SK-MEL-5 (cell line): ENCODE data around the gene NCAM1. TPM values are rescaled to one million over a fixed set of nuclear protein-coding genes. Genes with fewer than 3 reads are reported as not detected.
A peak's percentile ranks its signal among the peaks of the same experiment; 100 is the strongest.

Experiments
- DNase-seq: peaks from one replicate; pipeline ENCODE4 v3.0.0-alpha.2; 2016; ENCODE audit warnings: low read depth, low spot score
- in situ Hi-C: cut with HindIII; loops from 2 replicates; pipeline ENCODE4 v1.10.0; 2016; ENCODE audit warnings: low sequenced_read_pairs, high pct_unique_total_duplicates, low pct_unique_long_range_greater_than_20kb
- total RNA-seq: library from RNA; depleted of rRNA; stranded (reverse); fragments of >200 nt; shearing (Covaris generic); gene quantifications from 2 replicates; pipeline ENCODE4 v1.2.3, GENCODE V29; 2014

The NCAM1 gene
- total RNA-seq, 1 experiment from 2014 or later: not detected

GRCh38 chr11:113001709-113002108, 40.5 kb downstream of the NCAM1 start:
- no peak for DNase-seq
- in situ Hi-C loops: no loop called here

- in situ Hi-C loops: no loop called here
- no peak for DNase-seq
Measured at GRCh38 chr11:113006896-113007445, 45.8 kb downstream of the NCAM1 start.

DNA sequence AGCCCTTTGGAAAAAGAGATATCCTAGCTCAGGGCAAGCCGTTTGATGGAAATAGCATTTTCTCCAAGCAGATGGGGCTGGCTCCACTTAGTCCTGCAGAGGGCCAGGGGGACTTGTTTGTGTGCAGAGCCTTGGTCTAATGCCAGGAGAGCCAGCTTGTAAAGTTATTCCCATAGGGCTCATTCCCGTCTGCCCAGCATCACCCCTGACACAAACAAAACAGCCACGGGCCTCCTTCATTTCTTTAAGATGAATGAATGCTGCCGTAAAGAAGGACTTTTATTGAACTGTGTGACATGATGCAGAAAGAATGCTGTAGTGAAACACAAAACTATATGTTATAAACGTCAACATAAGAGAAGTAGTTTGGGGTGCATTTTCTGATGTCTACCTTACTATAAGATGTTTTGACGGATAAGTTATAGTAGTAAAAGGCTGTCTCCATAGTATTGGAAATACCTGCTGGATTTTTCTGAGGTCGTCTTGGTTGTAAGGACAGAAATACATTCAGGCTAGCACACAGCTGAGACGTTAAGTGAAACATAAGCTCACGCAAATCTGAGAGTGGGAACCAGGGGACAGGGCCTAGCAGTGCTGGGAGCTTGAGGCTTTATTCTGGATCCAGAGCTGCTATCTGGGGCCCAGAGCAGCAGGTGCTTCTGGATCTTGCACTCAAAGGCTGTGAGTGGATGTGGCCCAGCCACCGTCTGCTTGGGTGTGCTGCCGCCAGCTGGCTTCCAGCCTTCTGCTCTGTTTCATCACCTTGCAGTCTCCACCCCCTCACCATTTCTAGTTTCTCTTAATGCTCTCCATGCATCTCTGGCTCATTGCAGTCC, 53.3 kb downstream of the NCAM1 start:
- peak; percentile 2 for DNase-seq
- in situ Hi-C loops: no loop called here

DNA sequence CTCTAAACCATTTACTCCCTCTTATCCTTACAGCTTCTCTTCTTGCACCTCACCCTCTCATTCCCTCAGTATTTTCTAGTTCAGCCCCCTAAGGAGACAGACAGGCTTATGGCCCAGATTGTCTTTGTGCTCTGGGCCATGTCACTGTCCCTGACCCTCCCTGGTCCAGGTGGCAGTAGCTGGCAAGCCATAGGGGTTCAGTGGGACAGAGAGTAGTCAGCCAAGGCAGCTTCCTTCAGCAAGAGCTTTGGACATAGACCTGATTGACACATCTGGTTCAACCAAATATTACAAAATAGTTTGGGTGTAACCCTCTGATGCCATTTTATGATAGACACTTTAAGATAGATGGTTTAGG, 53.9 kb downstream of the NCAM1 start:
- no peak for DNase-seq
- in situ Hi-C loops: no loop called here

GRCh38 chr11:113016905-113017304, 55.7 kb downstream of the NCAM1 start:
- no peak for DNase-seq
- in situ Hi-C loops: no loop called here

GRCh38 chr11:113018913-113019312, 57.7 kb downstream of the NCAM1 start:
- in situ Hi-C loops: no loop called here
- DNase-seq: no peak

DNA sequence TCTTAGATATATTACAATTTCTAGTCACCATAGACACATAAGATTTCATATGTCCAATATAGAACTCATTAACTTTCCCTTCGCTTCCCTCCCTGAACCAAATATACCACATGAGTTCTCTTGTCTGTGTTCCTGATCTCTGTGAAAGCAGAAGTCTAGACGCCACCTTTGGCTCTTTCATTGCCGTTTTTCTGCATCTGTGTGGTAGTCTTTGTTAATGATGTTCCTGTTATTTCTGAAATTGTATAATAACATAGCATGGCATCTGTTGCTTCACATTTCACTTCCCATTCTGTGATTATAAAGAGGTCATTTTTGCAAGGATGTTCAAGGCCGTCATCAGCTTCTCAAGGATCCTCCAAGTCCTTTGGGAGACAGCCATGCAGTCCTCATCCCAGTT, 58.5 kb downstream of the NCAM1 start:
- in situ Hi-C loops: no loop called here
- DNase-seq: no peak

DNA sequence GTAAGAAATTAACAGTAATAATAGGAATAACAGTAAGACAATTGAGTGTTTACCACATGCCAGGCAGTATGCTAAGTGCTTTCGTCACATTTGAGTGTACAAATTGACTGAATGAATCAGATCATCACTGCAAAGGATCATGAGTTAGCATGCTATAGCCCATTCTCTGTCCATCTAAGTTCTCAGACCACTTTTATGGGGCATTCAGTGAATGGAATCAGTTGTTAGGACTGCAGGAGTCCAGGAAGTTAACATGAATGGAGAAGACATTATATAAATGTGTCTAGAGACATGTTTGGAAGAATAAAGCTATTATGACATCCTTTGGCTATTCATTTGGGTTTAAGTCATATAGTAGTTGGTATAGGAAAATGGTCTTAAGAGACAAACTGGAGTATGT, 59.9 kb downstream of the NCAM1 start:
- in situ Hi-C loops: no loop called here
- peak; percentile 26 for DNase-seq

- DNase-seq: no peak
- in situ Hi-C loops: no loop called here
Measured at GRCh38 chr11:113022262-113022661, 61.0 kb downstream of the NCAM1 start.

- DNase-seq: no peak
- in situ Hi-C loops: no loop called here
Measured at GRCh38 chr11:113023228-113023627, 62.0 kb downstream of the NCAM1 start.

GRCh38 chr11:113023986-113024385, 62.8 kb downstream of the NCAM1 start:
- in situ Hi-C loops: no loop called here
- no peak for DNase-seq

DNA sequence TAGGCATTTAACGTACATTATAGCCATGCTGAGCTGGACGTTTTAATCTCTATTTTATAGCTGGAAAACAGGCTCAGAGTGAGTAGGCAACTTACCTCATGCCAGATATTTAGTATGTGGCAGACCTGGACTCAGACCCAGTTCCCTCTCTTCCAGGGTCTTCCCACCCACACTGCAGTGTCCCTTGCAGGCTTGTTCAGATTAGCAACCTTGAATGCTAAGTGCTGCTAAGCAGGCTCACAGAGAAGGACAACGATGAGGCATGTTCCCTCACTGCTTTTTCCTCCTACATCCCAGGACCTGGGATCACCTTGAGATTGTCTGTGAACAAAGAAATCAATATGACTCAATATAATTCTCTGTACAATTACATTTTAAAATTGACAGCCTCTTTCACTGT, 65.6 kb downstream of the NCAM1 start:
- in situ Hi-C loops: no loop called here
- DNase-seq: no peak

DNA sequence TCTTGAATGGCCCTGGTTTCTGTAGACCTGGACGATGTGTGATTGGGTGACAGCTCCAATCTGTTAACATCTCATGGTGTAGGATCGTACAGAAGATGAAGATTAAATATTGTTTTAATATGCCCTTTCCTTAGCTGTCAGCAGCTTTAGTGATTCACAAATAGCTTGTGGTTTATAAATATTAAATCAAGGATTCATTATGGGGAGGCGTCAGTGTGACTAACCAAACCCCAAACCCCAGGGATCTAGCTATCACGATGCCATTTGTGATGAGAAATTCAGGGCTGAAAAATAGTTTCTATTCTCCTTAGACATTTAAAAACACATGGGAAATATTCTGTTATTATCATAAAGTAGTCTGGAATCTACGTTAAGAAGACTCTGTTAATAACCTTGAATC, 73.4 kb downstream of the NCAM1 start:
- in situ Hi-C loops: no loop called here
- DNase-seq: no peak

GRCh38 chr11:113035708-113036107, 74.5 kb downstream of the NCAM1 start:
- in situ Hi-C loops: no loop called here
- no peak for DNase-seq

GRCh38 chr11:113043698-113044097, 82.5 kb downstream of the NCAM1 start:
- DNase-seq: no peak
- in situ Hi-C loops: no loop called here

GRCh38 chr11:113045146-113045545, 83.9 kb downstream of the NCAM1 start:
- no peak for DNase-seq

DNA sequence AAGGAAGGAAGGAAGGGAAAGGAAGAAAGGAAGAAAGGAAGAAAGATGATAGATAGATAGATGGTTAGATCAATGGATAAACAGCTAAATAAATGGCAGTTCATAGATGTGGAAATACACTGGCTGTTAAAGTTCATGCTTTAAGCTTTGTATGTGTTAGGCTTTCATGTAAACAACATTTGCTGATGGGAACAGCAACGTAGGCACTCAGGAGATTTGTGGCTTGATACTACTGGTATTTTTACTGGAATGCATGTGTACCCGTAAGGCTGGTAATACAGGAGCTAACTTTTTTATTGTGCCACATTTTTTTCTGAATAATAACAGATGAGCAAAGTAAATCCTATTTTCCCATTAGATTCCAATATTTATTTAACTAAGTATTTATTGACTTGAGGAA, 85.6 kb downstream of the NCAM1 start:
- no peak for DNase-seq
- in situ Hi-C loops: no loop called here

More at GRCh38 chr11:113045146-113045545, 83.9 kb downstream of the NCAM1 start:
- in situ Hi-C loops: no loop called here

DNA sequence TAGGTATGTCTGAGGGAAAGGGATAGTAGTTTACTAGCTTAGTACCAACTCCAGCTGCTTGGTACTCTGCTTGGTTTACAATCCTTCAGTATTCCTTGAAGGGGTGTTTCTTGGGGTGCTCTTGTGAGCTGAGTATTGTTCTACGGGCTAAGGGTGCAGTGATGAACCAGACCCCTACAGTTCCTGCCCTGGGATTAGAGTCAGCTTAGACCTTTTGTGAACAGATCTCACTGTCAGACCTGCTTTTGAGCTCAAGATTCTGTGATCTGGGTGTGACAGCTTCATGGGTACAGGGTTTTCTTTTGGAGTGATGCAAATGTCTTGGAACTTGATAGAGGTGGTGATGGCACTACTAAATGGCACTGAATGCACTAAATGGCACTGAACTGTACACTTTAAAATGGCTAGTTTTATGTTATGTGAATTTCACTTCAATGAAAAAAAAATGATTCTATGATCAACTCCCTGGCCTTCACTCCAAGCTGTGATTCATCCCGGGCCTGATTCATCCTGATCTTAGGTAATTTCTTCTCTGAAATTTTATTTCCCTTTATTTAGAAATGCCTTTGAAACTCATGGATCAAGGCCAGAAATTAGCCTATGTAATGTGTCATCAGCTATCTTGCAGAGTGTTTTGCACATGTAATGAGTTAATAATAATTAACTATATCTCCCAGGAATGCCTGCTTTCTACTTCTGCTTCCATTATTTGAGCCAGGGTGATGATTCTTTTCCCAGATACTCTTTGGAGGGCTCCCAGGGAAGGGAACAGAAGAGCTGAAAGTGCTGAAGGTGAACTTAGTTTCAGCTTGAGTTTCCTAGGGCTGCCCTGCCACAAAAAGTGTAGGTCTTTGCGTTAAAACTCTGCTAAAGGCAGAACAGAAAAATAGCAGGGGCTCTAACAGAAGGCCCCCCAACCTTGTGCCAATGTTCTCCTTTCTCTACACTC, 87.9 kb downstream of the NCAM1 start:
- DNase-seq: no peak
- in situ Hi-C loops: no loop called here
